ENCODE data around the gene RPLP1.

RPLP1 gene

GRCh38 chr15:69475769-69476358, 23.2 kb downstream of the RPLP1 start:
- H3K4me3 ChIP-seq (ENCODE audit: low read length) = no peak overlapping the region
- DNase-seq (ENCODE audit: low read depth) = peak; percentile 71
- peak; percentile 97 for TF ChIP-seq CTCF (conservative IDR thresholded peaks at IDR 0.05; ENCODE audit: low read length)

- DNase-seq (ENCODE audit: low read depth) = no peak
- TF ChIP-seq CTCF (conservative IDR thresholded peaks at IDR 0.05; ENCODE audit: low read length) = no peak
- no peak overlapping the region for H3K4me3 ChIP-seq (ENCODE audit: low read length)
Observed at GRCh38 chr15:69476704-69477473, 24.3 kb downstream of the RPLP1 start.

- peak; percentile 30 for DNase-seq (ENCODE audit: low read depth)
- H3K4me3 ChIP-seq (ENCODE audit: low read length) = no peak overlapping the region
- peak; percentile 84 for TF ChIP-seq CTCF (conservative IDR thresholded peaks at IDR 0.05; ENCODE audit: low read length)
Observed at GRCh38 chr15:69478259-69478781, 25.7 kb downstream of the RPLP1 start.

GRCh38 chr15:69479081-69479480, 26.5 kb downstream of the RPLP1 start:
- H3K4me3 ChIP-seq (ENCODE audit: low read length) = no peak overlapping the region
- no peak for DNase-seq (ENCODE audit: low read depth)
- TF ChIP-seq CTCF (conservative IDR thresholded peaks at IDR 0.05; ENCODE audit: low read length) = no peak

- H3K4me3 ChIP-seq (ENCODE audit: low read length) = no peak overlapping the region
- no peak for DNase-seq (ENCODE audit: low read depth)
- no peak for TF ChIP-seq CTCF (conservative IDR thresholded peaks at IDR 0.05; ENCODE audit: low read length)
Observed at GRCh38 chr15:69479971-69480370, 27.4 kb downstream of the RPLP1 start.

GRCh38 chr15:69480932-69481331, 28.3 kb downstream of the RPLP1 start:
- no peak for DNase-seq (ENCODE audit: low read depth)
- no peak overlapping the region for H3K4me3 ChIP-seq (ENCODE audit: low read length)
- no peak for TF ChIP-seq CTCF (conservative IDR thresholded peaks at IDR 0.05; ENCODE audit: low read length)
